Immature natural killer cell (primary cell): ENCODE results near the gene DEPDC1B. TPM values are rescaled to one million over a fixed set of nuclear protein-coding genes. Genes with fewer than 3 reads are reported as not detected.
"Not testable (repeated sequence)": the region's sequence is repeated elsewhere in the genome, so short reads cannot be mapped to it uniquely, and the experiment has no call there.

Experiments
- DNase-seq, 3 donors: peaks; one replicate each; pipeline ENCODE4 v3.0.0; 2022; ENCODE audit warnings: mixed read lengths in 1 of 3
- H3K27ac Mint-ChIP-seq, 6 donors: one replicate each; pipeline ENCODE4 v1.8.0; 2020; ENCODE audit warnings: mixed read lengths in 6 of 6, mild to moderate bottlenecking in 5 of 6, inconsistent platforms in 4 of 6, moderate library complexity in 3 of 6
- H3K27me3 Mint-ChIP-seq, 3 donors: one replicate each; pipeline ENCODE4 v1.8.0; 2020 to 2021; ENCODE audit warnings: low read depth in 3 of 3, mild to moderate bottlenecking in 3 of 3, mixed read lengths in 3 of 3, moderate library complexity in 3 of 3, inconsistent platforms in 1 of 3
- H3K36me3 Mint-ChIP-seq, 3 donors: one replicate each; pipeline ENCODE4 v1.8.0; 2020; ENCODE audit warnings: mixed read lengths in 3 of 3, inconsistent platforms in 2 of 3, mild to moderate bottlenecking in 2 of 3
- H3K4me1 Mint-ChIP-seq, 2 donors: one replicate each; pipeline ENCODE4 v1.8.0; 2020; ENCODE audit warnings: inconsistent platforms in 2 of 2, mild to moderate bottlenecking in 2 of 2, mixed read lengths in 2 of 2, moderate library complexity in 1 of 2
- H3K4me3 Mint-ChIP-seq, 5 donors: one replicate each; pipeline ENCODE4 v1.8.0; 2020; ENCODE audit warnings: mild to moderate bottlenecking in 5 of 5, mixed read lengths in 5 of 5, inconsistent platforms in 3 of 5, moderate library complexity in 3 of 5
- H3K9me3 Mint-ChIP-seq, 6 donors: one replicate each; pipeline ENCODE4 v1.8.0; 2020; ENCODE audit warnings: mild to moderate bottlenecking in 6 of 6, mixed read lengths in 6 of 6, inconsistent platforms in 4 of 6, moderate library complexity in 3 of 6
- polyA plus RNA-seq, 3 donors: library from polyadenylated mRNA; unstranded; fragments of 300-500 nt; fragmentation: Illumina TruSeq; gene quantifications; one replicate each; pipeline ENCODE4 v1.2.3, GENCODE V29; 2021

DEPDC1B gene
- polyA plus RNA-seq, 3 donors from 2014 or later: 0.67 to 1.4 (median 0.88) TPM

DNA sequence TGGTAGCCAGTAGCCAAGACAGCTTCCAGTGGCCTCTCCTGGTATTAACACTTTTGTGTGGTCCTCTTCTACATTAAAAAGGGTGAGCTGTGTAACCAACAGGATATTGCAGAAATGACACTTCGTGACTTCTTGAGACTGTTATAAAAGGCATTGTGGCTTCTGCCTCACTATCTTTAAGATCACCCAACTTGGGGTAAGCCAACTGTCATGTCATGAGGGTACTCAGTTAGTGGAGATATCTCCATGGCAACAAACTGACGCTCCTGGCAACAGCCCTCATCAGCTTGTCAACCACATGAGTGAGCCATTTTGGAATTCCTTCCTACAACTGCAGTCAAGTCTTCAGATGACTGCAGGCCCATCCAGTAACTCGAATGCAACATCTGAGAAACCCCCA is 121.7 kb downstream of the DEPDC1B start:
- H3K4me3 Mint-ChIP-seq: no peak overlapping the region
- peak; percentile 31 to 44 (median 39) for DNase-seq
- H3K27me3 Mint-ChIP-seq: peaks cover 0 to 6% (median 0%) of the 10 kb centered on the region in 3 donors
- peaks cover 0 to 14% (median 0%) of the 10 kb centered on the region in 3 donors for H3K36me3 Mint-ChIP-seq
- peaks cover 10 to 23% (median 18%) of the 10 kb centered on the region in 6 donors for H3K9me3 Mint-ChIP-seq
- peaks cover 4% of the 10 kb centered on the region in 2 donors for H3K4me1 Mint-ChIP-seq
- no peak overlapping the region for H3K27ac Mint-ChIP-seq

DNA sequence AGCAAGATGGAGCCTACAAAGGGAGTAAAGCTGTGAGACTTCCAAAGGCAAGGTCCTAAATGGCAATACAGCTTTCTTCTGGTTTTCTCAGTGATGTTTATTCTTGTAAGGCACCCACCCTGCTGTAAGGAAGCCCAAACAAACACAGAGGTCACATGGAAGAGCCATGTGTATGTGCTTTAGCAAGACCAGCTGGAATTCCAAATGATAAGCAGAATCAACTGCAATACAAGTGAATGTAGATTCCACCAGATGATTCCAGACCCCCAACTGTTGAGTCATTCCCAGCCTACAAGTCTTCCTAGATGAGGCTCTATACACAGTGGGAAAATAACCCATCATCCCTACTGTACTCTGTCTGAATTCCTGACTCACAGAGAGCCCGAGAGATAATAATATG is 122.8 kb downstream of the DEPDC1B start:
- H3K27me3 Mint-ChIP-seq: peaks cover 0 to 6% (median 0%) of the 10 kb centered on the region in 3 donors

DNA sequence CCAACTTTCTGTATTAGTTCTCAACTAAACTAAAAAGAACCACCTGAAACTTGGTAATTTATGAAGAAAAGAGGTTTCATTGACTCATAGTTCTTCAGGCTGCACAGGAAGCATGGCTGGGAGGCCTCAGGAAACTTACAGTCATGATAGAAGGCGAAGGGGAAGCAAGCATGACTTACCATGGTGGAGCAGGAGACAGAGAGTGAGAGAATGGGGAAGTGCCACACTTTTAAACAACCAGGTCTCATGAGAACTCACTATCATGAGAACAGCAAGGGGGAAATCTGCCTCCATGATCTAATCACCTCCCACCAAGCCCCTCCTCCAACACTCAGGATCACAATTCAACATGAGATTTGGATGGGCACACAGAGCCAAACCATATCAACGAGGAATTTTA is 123.5 kb downstream of the DEPDC1B start:
- H3K27me3 Mint-ChIP-seq: peaks cover 0 to 4% (median 0%) of the 10 kb centered on the region in 3 donors
- peaks cover 4% of the 10 kb centered on the region in 2 donors for H3K4me1 Mint-ChIP-seq
- H3K9me3 Mint-ChIP-seq: peaks cover 10 to 27% (median 19%) of the 10 kb centered on the region in 6 donors
- peaks cover 0 to 8% (median 0%) of the 10 kb centered on the region in 3 donors for H3K36me3 Mint-ChIP-seq
- no peak overlapping the region for H3K27ac Mint-ChIP-seq
- no peak overlapping the region for H3K4me3 Mint-ChIP-seq
- no peak for DNase-seq

More for the DNA sequence above, 122.8 kb downstream of the DEPDC1B start:
- no peak overlapping the region for H3K27ac Mint-ChIP-seq
- H3K4me3 Mint-ChIP-seq: no peak overlapping the region
- H3K36me3 Mint-ChIP-seq: peaks cover 0 to 8% (median 0%) of the 10 kb centered on the region in 3 donors
- DNase-seq: no peak
- H3K4me1 Mint-ChIP-seq: peaks cover 4% of the 10 kb centered on the region in 2 donors
- peaks cover 10 to 27% (median 19%) of the 10 kb centered on the region in 6 donors for H3K9me3 Mint-ChIP-seq

DNA sequence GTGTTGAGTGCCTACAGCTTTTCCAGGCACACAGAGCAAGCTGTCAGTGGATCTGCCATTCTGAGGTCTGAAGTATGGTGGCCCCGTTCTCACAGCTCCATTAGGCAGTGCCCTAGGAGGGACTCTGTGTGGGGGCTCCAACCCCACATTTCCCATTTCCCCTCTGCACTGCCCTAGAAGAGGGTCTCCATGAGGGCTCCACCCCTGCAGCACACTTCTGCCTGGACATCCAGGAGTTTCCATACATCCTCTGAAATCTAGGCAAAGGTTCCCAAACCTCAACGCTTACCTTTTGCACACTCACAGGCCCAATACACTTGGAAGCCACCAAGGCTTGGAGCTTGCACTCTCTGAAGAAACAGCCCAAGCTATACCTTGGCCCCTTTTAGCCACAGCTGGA is 131.3 kb downstream of the DEPDC1B start:
- peaks cover 7 to 15% (median 12%) of the 10 kb centered on the region in 6 donors for H3K9me3 Mint-ChIP-seq
- no peaks in the 10 kb centered on the region for H3K4me1 Mint-ChIP-seq

DNA sequence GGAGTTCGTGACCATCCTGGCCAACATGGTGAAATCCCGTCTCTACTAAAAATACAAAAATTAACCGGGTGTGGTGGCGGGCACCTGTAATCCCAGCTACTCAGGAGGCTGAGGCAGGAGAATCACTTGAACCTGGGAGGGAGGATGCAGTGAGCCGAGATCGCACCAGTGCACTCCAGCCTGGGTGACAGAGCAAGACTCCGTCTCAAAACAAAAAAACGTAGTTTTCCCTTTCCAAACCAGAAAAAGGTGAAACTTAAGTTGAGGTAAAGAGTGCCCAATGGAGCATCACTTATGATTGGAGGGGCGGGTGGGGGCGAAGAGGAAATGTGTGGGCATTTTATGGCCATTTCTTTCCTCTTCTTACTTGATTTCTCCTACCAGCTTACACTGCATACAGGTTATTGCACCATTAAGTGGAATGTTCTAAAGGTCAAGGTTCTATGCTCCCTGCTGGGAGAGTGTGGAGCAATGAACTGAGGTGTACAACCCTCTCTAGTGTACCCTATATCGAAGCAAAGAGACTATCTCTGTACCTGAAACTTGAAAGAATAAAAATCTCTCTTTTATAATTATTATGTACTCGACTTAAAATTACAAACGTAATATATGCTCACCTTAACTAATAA is 136.2 kb downstream of the DEPDC1B start:
- H3K4me3 Mint-ChIP-seq: no peak overlapping the region
- H3K36me3 Mint-ChIP-seq: no peaks in the 10 kb centered on the region
- peaks cover 0 to 18% (median 6%) of the 10 kb centered on the region in 6 donors for H3K9me3 Mint-ChIP-seq
- DNase-seq: no peak
- H3K27me3 Mint-ChIP-seq: peaks cover 0 to 2% (median 0%) of the 10 kb centered on the region in 3 donors
- no peak overlapping the region for H3K27ac Mint-ChIP-seq
- H3K4me1 Mint-ChIP-seq: no peaks in the 10 kb centered on the region

More for the DNA sequence above, 131.3 kb downstream of the DEPDC1B start:
- Mint-ChIP-seq H3K27ac (no peak overlapping the region), H3K27me3 (no peaks in the 10 kb centered on the region), H3K4me3 (no peak overlapping the region), H3K36me3 (no peaks in the 10 kb centered on the region)
- DNase-seq: no peak

DNA sequence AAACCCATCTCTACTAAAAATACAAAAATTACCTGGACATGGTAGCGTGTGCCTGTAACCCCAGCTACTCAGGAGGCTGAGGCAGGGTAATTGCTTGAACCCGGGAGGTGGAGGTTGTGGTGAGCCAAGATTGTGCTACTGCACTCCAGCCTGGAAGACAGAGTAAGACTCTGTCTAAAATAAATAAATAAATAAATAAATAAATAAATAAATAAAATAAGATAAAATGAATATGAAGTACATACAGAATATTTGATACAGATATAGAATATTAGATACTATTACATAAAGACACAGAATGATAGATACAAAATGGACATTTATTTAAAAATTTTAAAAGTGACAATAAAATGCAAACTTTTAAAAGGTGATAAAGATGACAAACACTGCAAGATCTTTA is 146.7 kb downstream of the DEPDC1B start:
- not testable (repeated sequence) for H3K4me1 Mint-ChIP-seq, H3K4me3 Mint-ChIP-seq, H3K9me3 Mint-ChIP-seq, H3K36me3 Mint-ChIP-seq, DNase-seq, H3K27me3 Mint-ChIP-seq, H3K27ac Mint-ChIP-seq

DNA sequence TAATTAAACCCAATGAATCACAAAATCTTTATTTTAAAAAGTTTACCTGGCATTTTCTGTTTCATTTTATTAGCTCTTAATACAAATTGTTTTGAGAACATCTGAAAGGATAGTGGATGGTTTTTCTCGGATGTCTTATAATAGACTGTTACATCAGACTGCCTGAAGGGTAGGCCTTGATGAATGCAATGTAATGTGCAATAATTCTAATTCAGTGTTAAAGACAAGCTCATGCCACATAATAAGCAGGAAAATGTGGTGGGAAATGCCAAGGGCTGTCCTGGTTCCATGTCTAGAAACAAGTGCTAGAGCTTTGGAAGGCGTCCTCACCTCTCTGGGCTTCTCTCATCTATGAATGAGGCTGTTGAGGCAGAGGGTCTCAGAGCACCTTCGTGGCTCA is 148.1 kb downstream of the DEPDC1B start:
- no peaks in the 10 kb centered on the region for H3K4me1 Mint-ChIP-seq
- H3K27me3 Mint-ChIP-seq: peaks cover 0 to under 1% (median 0%) of the 10 kb centered on the region in 3 donors
- no peak for DNase-seq
- H3K9me3 Mint-ChIP-seq: peaks cover 0 to 4% (median under 1%) of the 10 kb centered on the region in 6 donors
- no peaks in the 10 kb centered on the region for H3K36me3 Mint-ChIP-seq
- no peak overlapping the region for H3K27ac Mint-ChIP-seq
- no peak overlapping the region for H3K4me3 Mint-ChIP-seq

DNA sequence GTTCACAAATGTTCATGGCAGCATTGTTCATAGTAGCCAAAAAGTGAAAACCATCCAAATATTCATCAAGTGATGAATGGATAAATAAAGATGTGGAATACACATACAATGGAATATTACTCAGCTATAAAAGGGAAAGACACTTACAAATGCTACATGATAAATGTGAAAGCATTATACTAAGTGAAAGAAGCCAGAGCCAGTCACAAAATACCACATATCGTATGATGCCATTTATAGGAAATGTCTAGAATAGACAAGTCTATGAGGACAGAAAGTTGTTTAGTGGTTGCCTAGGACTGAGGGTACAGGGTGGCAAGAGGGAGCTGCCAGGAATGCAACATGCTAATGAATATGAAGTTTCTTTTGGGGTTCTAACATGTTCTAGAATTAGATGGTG is 148.7 kb downstream of the DEPDC1B start:
- no peak for DNase-seq
- Mint-ChIP-seq H3K4me3 (no peak overlapping the region), H3K9me3 (peaks cover 0 to 10% (median 0%) of the 10 kb centered on the region in 6 donors), H3K4me1 (no peaks in the 10 kb centered on the region), H3K27ac (no peak overlapping the region), H3K36me3 (no peaks in the 10 kb centered on the region), H3K27me3 (no peaks in the 10 kb centered on the region)

DNA sequence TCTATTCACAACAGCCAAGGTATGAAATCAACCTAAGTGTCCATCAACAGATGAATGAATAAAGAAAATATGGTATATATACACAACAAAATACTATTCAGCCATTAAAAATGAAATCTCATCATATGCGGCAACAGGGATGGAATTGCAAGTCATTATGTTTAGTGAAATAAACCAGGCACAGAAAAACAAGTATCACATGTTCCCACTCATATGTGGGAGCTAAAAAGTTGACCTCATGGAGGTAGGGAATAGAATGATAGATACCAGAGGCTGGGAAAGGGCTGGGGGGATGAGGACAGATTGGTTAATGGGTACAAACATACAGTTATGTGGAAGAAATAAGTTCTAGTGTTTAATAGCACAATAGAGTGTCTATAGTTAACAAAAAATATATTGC is 149.7 kb downstream of the DEPDC1B start:
- Mint-ChIP-seq H3K27me3 (no peaks in the 10 kb centered on the region), H3K27ac (no peak overlapping the region), H3K36me3 (no peaks in the 10 kb centered on the region), H3K4me3 (no peak overlapping the region), H3K9me3 (peaks cover 0 to 15% (median 0%) of the 10 kb centered on the region in 6 donors), H3K4me1 (no peaks in the 10 kb centered on the region)
- no peak for DNase-seq

DNA sequence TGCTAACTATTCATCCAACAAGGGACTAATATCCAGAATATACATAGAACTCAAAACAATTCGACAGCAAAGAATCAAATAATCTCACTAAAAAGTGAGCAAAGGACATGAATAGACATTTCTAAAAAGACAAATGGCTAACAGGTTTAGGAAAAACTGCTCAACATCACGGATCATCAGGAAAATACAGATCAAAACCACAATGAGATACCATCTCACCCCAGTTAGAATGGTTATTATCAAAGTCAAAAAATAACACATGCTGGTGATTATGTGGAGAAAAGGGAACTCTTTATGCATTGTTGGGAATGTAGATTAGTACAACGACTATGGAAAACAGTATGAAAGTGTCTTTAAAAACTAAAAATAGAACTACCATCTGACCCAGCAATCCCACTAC is 150.1 kb downstream of the DEPDC1B start:
- Mint-ChIP-seq H3K9me3 (peaks cover 0 to 11% (median 0%) of the 10 kb centered on the region in 6 donors), H3K4me1 (no peaks in the 10 kb centered on the region), H3K27ac (no peak overlapping the region), H3K4me3 (no peak overlapping the region), H3K36me3 (no peaks in the 10 kb centered on the region), H3K27me3 (no peaks in the 10 kb centered on the region)
- DNase-seq: no peak

Other genes with a start within 250 kb of the DEPDC1B start
- gene ELOVL7, start 144.1 kb upstream of the DEPDC1B start, polyA plus RNA-seq: 1 to 10 TPM in 1 of 3 donors, under 1 TPM in 1, not detected in 1; 0.08 to 1.5 TPM
- 10 to 100 TPM; 11.9 to 17.0 (median 12.9) TPM for gene ERCC8, start 244.9 kb upstream of the DEPDC1B start, polyA plus RNA-seq
- 10 to 100 TPM; 15.7 to 23.2 (median 20.4) TPM for gene NDUFAF2, start 245.0 kb upstream of the DEPDC1B start, polyA plus RNA-seq